HCT116 (cell line): ENCODE data around the gene GMEB2.

ENCODE experiments used
- ATF3 ChIP-seq: IDR thresholded peaks from 2 replicates; pipeline ENCODE4 v1.6.1; 2012
- CEBPB ChIP-seq: IDR thresholded peaks from 2 replicates; pipeline ENCODE4 v1.6.1; 2012; ENCODE audit warnings: low read depth
- CTCF ChIP-seq, 3 experiments: fragments of 200-600 bp in 1 of 3; sonication (generic) in 1 of 3; IDR thresholded peaks in 2 of 3; conservative IDR thresholded peaks in 1 of 3; 2 replicates each; pipeline ENCODE4 v1.5.1; 2012 to 2017; ENCODE audit warnings: low read depth in 2 of 3, low read length in 2 of 3, antibody characterized with exemption in 1 of 3, borderline replicate concordance in 1 of 3, control low read depth in 1 of 3, mild to moderate bottlenecking in 1 of 3, mixed read lengths in 1 of 3, mixed run types in 1 of 3, moderate library complexity in 1 of 3; ENCODE audit not compliant: insufficient read depth in 1 of 3
- EGR1 ChIP-seq: IDR thresholded peaks from 2 replicates; pipeline ENCODE4 v1.6.1; 2012; ENCODE audit warnings: low read depth
- POLR2A ChIP-seq: IDR thresholded peaks from 2 replicates; pipeline ENCODE4 v1.7.0; 2011; ENCODE audit warnings: borderline replicate concordance; ENCODE audit not compliant: insufficient read depth, insufficient read length; ENCODE audit errors: extremely low read depth
- POLR2AphosphoS5 ChIP-seq: IDR thresholded peaks from 2 replicates; pipeline ENCODE4 v1.6.1; 2011; ENCODE audit warnings: mild to moderate bottlenecking, low read depth, low read length, moderate library complexity
- RAD21 ChIP-seq: IDR thresholded peaks from 2 replicates; pipeline ENCODE4 v1.6.1; 2012; ENCODE audit warnings: low read depth, mild to moderate bottlenecking
- SP1 ChIP-seq: IDR thresholded peaks from 2 replicates; pipeline ENCODE4 v1.6.1; 2012; ENCODE audit warnings: low read depth
- SRF ChIP-seq: IDR thresholded peaks from 2 replicates; pipeline ENCODE4 v1.6.1; 2012; ENCODE audit warnings: low read depth
- YY1 ChIP-seq: IDR thresholded peaks from 2 replicates; pipeline ENCODE4 v1.6.1; 2011; ENCODE audit warnings: low read length, low read depth, moderate library complexity, mild to moderate bottlenecking; ENCODE audit not compliant: insufficient replicate concordance; ENCODE audit errors: extremely low read depth
- ZBTB33 ChIP-seq: IDR thresholded peaks from 2 replicates; pipeline ENCODE4 v1.6.1; 2011; ENCODE audit warnings: mild to moderate bottlenecking, low read length, moderate library complexity; ENCODE audit not compliant: insufficient replicate concordance; ENCODE audit errors: extremely low read depth
- ZFX ChIP-seq: fragments of 450-650 bp; IDR thresholded peaks from 2 replicates; pipeline ENCODE4 v1.6.1; 2017
- ZNF274 ChIP-seq: fragments of 200-500 bp; sonication (Bioruptor generic); IDR thresholded peaks from 2 replicates; pipeline ENCODE4 v1.6.1; 2014; ENCODE audit warnings: mild to moderate bottlenecking, low read depth, low read length, inconsistent platforms
- TF ChIP-seq, protein P1 (sequence below): IDR thresholded peaks from 2 replicates; pipeline ENCODE4 v1.6.1; 2012

- TF ChIP-seq ZNF274: no peak
- no peak for TF ChIP-seq CTCF (IDR thresholded peaks at IDR 0.05 in 2 of 3, conservative IDR thresholded peaks at IDR 0.05 in 1 of 3; ENCODE audit: borderline replicate concordance in 1 of 3, insufficient read depth in 1 of 3, low read depth in 2 of 3, low read length in 2 of 3)
- TF ChIP-seq ZFX: no peak
- TF ChIP-seq EGR1: no peak
- TF ChIP-seq POLR2AphosphoS5: no peak
- no peak for TF ChIP-seq RAD21
- no peak for TF ChIP-seq ZBTB33
- no peak for TF ChIP-seq CEBPB
- no peak for TF ChIP-seq POLR2A
- TF ChIP-seq SRF: no peak
- no peak for TF ChIP-seq YY1
- TF ChIP-seq, protein P1, sequence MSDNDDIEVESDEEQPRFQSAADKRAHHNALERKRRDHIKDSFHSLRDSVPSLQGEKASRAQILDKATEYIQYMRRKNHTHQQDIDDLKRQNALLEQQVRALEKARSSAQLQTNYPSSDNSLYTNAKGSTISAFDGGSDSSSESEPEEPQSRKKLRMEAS: no peak
- TF ChIP-seq SP1: no peak
- no peak for TF ChIP-seq ATF3
Measured at GRCh38 chr20:63612276-63612931, 14.5 kb downstream of the GMEB2 start.
